Measurements from ENCODE around the gene SUGP2. TPM values are rescaled to one million over a fixed set of nuclear protein-coding genes. Genes with fewer than 3 reads are reported as not detected.

SUGP2 gene
- total and polyA plus RNA-seq, 8 donors = 21.5 to 104 (median 53.4) TPM

DNA sequence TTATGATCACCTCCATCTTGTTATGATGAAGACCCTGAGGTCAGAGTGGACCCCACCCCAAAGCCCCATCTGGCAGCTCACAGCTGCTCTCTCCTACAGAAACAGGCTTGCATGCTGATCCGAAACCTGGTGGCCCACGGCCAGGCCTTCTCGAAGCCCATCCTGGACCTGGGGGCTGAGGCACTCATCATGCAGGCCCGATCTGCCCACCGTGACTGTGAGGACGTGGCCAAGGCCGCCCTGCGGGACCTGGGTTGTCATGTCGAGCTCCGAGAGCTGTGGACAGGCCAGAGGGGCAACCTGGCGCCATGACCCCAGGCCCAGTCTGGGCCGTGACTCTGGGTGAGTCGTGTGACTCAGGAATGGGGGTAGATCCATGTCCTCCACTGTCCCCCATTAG is 24.0 kb upstream of the SUGP2 start:
- intact Hi-C loops (cut with DNase I; ENCODE audit: low total_unique reads) = loop anchor here (10.0 kb wide), 1 partner anchor 77 kb away; the partner anchor contains the start of gene TMEM161A
- Histone ChIP-seq H3K4me1 (peaks cover 0 to 14% (median 9%) of the 10 kb centered on the region in 4 donors), H3K9me3 (no peaks in the 10 kb centered on the region), H3K4me3 (no peak overlapping the region), H3K27me3 (no peaks in the 10 kb centered on the region), H3K36me3 (peaks cover 29 to 75% (median 64%) of the 10 kb centered on the region in 4 donors), H3K27ac (no peak overlapping the region)
- no peak for TF ChIP-seq POLR2AphosphoS5 (IDR thresholded peaks at IDR 0.05)
- TF ChIP-seq, protein P1, sequence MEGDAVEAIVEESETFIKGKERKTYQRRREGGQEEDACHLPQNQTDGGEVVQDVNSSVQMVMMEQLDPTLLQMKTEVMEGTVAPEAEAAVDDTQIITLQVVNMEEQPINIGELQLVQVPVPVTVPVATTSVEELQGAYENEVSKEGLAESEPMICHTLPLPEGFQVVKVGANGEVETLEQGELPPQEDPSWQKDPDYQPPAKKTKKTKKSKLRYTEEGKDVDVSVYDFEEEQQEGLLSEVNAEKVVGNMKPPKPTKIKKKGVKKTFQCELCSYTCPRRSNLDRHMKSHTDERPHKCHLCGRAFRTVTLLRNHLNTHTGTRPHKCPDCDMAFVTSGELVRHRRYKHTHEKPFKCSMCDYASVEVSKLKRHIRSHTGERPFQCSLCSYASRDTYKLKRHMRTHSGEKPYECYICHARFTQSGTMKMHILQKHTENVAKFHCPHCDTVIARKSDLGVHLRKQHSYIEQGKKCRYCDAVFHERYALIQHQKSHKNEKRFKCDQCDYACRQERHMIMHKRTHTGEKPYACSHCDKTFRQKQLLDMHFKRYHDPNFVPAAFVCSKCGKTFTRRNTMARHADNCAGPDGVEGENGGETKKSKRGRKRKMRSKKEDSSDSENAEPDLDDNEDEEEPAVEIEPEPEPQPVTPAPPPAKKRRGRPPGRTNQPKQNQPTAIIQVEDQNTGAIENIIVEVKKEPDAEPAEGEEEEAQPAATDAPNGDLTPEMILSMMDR (IDR thresholded peaks at IDR 0.05) = no peak
- no peak for DNase-seq
- 88 to 94% (median 92%) methylated on average over 9 to 13 of the region's 13 CpGs for WGBS, 5 donors

DNA sequence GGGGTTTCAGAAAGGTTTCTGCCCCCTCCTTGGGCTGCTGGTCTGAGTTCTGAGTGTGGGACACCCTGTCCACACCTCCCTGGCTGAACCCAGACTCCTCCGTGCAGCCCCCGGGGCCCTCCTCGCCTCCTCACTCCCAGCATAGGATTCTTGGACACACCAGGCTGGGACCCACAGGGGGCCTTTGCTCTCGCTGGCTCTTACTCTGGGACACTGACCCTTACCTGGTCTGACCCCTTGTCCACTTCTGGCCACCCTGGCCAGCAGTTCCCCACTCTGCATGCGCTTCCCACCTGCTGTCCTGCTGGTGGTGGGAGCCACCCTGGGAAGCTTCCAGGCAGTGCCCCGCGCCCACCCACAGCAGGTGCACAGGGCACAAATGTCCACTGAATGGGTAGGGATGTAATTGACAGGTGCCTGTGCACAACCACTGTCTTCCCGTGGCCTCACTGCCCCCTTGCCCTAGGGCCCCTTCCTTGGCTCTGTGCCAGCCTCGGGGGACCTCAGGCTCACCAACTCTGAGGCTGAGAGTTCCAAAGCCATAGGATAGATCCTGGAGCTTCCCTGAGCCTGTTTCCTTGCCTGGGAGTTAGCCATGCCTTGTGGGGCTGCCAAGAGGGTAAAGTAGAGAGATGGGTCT is 23.4 kb upstream of the SUGP2 start:
- no peak for DNase-seq
- Histone ChIP-seq H3K9me3 (no peaks in the 10 kb centered on the region), H3K36me3 (peaks cover 35 to 81% (median 70%) of the 10 kb centered on the region in 4 donors), H3K27ac (no peak overlapping the region), H3K4me3 (no peak overlapping the region), H3K27me3 (no peaks in the 10 kb centered on the region), H3K4me1 (peaks cover 0 to 9% (median 7%) of the 10 kb centered on the region in 4 donors)
- 76 to 83% (median 79%) methylated on average over 9 of the region's 9 CpGs for WGBS, 5 donors
- intact Hi-C loops (cut with DNase I; ENCODE audit: low total_unique reads) = loop anchor here (10.0 kb wide), 1 partner anchor 78 kb away; the partner anchor contains the start of gene TMEM161A
- TF ChIP-seq POLR2A (IDR thresholded peaks at IDR 0.05) (no peak), EP300 (IDR thresholded peaks at IDR 0.05) (no peak), POLR2AphosphoS5 (IDR thresholded peaks at IDR 0.05) (no peak)
- TF ChIP-seq, protein P1 (IDR thresholded peaks at IDR 0.05) = no peak

DNA sequence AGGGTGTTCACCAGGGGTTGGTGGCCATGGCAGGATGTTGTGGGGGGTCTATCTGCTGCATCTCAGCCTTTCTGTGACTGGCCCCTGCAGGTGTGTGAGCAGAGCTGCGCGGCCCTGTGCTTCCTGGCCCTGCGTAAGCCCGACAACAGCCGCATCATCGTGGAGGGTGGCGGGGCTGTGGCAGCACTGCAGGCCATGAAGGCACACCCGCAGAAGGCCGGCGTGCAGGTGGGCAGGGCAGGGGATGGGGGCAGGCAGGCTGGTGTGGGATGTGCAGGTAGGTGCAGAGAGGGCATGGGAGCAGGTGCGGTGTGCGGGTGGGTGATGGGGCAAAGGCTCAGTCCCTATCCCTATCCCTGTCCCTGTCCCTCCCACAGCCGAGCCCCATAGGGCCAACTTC is 22.4 kb upstream of the SUGP2 start:
- no peaks in the 10 kb centered on the region for H3K27me3 ChIP-seq
- 94 to 96% (median 95%) methylated on average over 13 of the region's 13 CpGs for WGBS, 5 donors

DNA sequence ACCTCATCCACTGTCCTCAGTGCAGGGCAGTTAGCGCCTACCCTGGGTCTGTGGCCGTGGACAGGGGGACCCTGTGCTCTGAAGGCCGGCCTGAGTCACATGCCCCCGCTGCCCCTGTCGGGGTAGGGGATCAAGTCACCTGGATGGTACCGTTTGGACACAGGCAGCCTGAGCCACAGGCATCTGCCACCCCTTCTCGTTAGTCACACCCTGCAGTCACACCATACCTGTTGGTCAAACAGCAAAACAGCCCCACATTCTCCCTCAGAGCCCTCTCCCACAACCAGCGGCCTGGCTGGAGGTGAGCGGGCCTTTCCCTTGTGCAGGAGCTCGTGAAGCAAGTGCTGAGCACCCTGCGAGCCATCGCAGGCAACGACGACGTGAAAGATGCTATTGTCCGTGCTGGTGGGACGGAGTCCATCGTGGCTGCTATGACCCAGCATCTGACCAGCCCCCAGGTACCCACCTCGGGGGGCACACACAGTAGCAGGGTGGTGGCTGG is 21.7 kb upstream of the SUGP2 start:
- Histone ChIP-seq H3K9me3 (no peaks in the 10 kb centered on the region), H3K36me3 (peaks cover 38 to 97% (median 85%) of the 10 kb centered on the region in 4 donors), H3K27me3 (no peaks in the 10 kb centered on the region), H3K4me3 (no peak overlapping the region), H3K27ac (no peak overlapping the region), H3K4me1 (no peaks in the 10 kb centered on the region)
- TF ChIP-seq, protein P1 (IDR thresholded peaks at IDR 0.05) = no peak
- TF ChIP-seq POLR2AphosphoS5 (IDR thresholded peaks at IDR 0.05) (no peak), POLR2A (IDR thresholded peaks at IDR 0.05) (no peak), EP300 (IDR thresholded peaks at IDR 0.05) (no peak)
- DNase-seq = no peak
- 92 to 97% (median 95%) methylated on average over 13 to 19 of the region's 19 CpGs for WGBS, 5 donors
- intact Hi-C loops (cut with DNase I; ENCODE audit: low total_unique reads) = loop anchor here (10.0 kb wide), 1 partner anchor 80 kb away; the partner anchor contains the start of gene TMEM161A

More for the DNA sequence above, 22.4 kb upstream of the SUGP2 start:
- peaks cover 38 to 89% (median 79%) of the 10 kb centered on the region in 4 donors for H3K36me3 ChIP-seq
- no peak overlapping the region for H3K4me3 ChIP-seq
- TF ChIP-seq EP300 (IDR thresholded peaks at IDR 0.05) = no peak
- TF ChIP-seq, protein P1 (IDR thresholded peaks at IDR 0.05) = no peak
- no peak overlapping the region for H3K27ac ChIP-seq
- intact Hi-C loops (cut with DNase I; ENCODE audit: low total_unique reads) = loop anchor here (10.0 kb wide), 1 partner anchor 79 kb away; the partner anchor contains the start of gene TMEM161A
- no peak for DNase-seq
- no peaks in the 10 kb centered on the region for H3K4me1 ChIP-seq
- H3K9me3 ChIP-seq = no peaks in the 10 kb centered on the region

Data from stomach (tissue), 9 donors.